ENCODE measurements around the gene GPRIN1. TPM values are rescaled to one million over a fixed set of nuclear protein-coding genes. Genes with fewer than 3 reads are reported as not detected.

Gene GPRIN1
- total RNA-seq, 2 donors from 2014 or later = 1.7 to 1.9 TPM

DNA sequence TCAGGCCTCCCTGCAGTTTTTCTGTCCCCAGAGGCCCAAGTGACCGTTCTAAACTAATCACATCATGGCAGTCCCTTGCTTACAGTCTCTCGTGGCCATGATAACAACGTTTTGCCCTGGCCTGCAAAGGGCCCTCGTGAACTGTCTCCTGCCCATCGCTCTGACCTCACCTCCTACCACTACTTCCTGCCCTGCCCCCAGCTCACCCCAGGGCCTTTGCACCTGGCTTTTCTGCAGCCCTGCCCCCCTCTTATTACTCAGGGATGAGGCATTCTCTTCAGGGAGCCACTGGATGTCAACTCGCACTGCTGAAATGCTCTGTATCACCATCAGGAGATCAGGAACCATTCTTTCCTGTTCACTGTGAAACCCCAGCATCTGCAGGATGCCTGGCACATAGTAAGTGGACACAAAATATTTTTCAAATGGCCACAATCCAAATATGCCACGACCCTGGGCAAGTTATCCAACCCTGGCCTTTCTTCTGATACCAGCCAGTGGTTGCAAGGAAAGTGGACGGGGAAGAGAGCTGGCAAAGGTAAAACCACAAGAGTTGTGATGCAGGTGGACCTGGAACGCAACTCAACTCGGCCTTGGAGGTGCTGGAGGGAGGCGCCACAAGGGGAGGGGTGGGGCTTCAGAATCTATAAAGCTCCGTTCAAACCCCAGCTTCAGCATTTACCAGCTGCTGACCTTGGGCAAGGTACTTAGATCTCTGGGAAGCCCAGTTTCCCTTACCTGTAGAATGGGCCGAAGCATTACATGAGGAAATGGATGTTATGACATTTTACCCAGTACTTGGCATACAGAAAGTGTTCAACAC lies 18.7 kb upstream of the GPRIN1 start:
- DNase-seq = no peak
- ATAC-seq = no peak
- intact Hi-C loops (cut with DNase I, micrococcal nuclease) = no loop called here

DNA sequence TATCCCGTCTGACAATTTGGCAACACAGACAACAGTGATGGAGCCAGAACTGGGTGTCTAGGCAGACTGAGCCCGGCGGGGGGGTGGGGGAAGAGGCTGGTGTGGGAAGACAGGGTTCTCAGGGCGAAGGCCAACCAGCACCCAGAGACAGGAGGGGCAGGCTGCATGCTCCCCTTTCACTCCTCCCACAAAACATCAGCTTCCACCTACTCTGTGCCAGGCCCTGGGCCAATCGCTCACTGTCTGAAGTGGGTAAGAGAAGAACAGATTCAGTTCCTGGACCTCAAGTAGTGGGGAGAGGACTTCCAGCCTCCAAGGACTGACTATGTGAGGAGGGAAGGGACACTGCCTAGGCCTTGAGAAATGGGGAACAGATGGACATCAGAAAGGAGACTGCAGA lies 17.6 kb upstream of the GPRIN1 start:
- DNase-seq = no peak
- intact Hi-C loops (cut with DNase I, micrococcal nuclease) = no loop called here
- no peak for ATAC-seq

DNA sequence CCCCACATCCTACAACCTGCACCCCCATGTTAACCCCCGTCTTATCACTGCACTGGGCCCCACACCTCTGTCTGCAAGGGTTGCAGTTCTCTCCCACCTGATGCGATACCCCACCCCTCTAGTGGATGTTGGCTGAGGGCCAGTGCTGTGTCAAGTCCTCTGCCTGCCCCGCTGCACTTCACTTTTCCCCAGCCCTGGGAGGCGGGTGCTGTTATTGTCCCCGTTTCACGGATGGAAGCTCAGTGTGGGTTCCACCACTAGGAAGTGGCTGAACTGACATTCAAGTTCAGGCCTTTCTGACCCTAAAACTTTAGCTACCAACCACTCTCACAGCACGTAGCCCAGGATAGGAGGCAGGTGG lies 16.9 kb upstream of the GPRIN1 start:
- ATAC-seq (no peak), DNase-seq (no peak)
- intact Hi-C loops (cut with DNase I, micrococcal nuclease) = no loop called here

DNA sequence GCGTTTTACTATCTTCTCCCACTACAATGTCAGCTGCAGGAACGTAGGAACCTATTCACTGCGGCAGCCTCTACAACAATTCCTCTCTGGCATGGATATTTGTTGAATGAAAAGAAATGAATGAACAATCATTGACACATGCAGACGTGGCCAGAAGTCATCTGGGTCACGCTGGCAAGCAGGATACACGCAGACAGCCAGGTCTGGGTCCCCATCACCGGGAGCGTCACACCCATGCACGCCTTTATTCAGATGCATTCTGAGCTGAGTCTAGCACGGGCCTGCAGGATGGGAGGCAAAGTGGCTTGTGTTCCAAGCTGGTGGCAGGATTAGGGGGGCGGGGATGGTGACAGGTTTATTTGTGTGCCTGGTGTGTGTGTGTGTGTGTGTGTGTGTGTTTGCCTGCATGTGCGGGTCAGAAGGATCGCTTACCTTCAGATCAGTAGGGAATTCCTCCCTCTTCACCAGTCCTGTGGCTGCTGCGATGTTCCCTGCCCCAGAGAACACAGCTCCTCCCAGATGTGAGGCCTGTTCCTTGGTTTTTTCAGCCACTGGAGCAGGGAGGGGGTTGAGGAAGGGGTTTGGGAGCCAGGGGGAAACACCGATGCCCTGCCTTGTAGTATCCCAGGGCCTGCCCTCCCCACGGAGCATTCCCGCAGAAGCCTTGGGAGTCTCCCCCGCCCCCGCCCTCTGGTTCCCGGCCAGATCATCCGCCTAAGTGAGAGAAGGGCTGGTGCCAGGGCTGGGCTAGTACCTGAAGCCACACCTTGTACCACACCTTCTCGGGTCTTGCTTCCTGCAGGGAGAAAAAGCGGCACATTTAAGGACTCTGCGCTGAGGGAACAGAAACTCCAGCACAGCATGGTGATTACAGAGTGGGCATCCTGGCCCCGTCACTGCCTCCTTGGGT lies 16.3 kb upstream of the GPRIN1 start:
- peak; percentile 50 to 67 for DNase-seq
- peak; percentile 96 for ATAC-seq
- intact Hi-C loops (cut with DNase I, micrococcal nuclease) = no loop called here

DNA sequence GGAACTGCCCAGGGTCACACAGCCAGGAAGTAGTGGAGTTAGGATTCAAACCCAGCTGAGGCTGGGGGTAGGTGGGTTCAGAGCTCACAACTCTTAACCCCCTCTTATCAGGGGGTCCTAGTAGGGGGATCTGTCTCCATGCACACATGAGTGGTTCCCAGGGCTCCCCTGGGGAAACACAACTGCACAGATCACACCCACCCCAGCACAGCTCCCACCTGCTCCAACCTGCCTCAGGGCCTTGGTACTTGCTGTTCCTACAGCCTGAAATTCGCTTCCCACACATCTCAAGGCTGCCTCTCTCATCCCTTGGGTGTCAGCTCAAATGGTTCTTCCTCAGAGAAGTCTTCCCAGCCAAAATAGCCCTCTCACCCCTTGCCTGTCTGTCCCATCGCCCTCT lies 15.6 kb upstream of the GPRIN1 start:
- intact Hi-C loops (cut with DNase I, micrococcal nuclease) = no loop called here
- DNase-seq (no peak), ATAC-seq (no peak)

DNA sequence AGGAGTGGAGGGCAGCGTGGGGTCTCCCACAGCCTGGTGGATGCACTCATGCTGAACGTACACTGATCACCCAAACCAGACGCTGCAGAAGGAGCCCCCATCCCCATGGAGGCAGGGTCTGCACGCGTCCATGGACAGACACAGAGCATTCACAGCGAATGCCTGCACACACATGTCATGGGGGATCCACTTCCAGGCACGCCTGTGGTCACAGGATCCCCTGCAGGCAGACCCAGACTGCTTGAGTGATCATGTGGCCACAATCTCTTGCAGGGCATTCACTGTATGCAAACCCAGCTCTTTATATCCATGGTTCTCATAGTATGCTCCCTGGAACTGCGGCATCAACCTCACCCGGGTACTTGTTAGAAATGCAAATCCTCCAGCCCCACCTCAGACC lies 15.0 kb upstream of the GPRIN1 start:
- no peak for ATAC-seq
- intact Hi-C loops (cut with DNase I, micrococcal nuclease) = no loop called here
- DNase-seq = no peak

DNA sequence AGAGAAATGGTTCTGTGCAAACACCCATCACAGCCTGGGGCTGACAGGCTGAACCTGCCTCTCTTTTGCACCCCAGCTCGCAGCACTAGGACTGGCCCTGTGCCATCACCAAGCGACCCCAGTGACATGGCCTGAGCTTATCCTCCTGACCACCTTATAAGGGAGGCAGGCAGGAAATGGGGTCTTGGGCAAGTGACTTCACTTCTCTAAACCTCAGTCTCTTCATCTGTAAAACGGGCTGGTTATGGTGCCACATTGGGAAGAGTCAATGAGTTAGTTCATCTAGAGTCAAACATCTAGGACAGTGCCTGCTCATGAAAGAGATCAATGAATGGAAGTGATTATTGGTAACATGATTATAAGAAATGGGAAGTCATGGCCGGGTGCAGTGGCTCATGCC lies 14.2 kb upstream of the GPRIN1 start:
- ATAC-seq (no peak), DNase-seq (no peak)
- intact Hi-C loops (cut with DNase I, micrococcal nuclease) = no loop called here

DNA sequence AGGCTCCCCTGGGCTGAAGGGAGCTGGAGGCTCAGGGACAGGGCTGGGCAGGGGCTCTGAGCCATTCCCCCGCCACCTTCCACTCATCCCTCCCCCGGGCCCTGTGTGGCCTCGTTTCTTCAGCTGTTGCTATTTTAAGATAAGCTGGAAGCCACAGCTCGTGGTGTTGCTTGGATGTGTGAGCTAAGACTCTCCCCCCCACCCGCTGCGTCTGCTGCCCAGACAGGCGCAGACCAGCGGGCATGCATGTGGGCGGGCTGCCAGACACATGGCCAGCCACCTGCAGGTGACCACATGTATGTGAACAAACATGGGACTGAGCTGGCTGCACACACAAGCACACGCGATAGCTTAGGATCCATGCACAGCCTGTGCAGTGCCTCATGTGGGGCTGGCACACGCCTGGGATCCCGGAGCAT lies 11.7 kb upstream of the GPRIN1 start:
- no peak for DNase-seq
- intact Hi-C loops (cut with DNase I, micrococcal nuclease) = no loop called here
- ATAC-seq = no peak

DNA sequence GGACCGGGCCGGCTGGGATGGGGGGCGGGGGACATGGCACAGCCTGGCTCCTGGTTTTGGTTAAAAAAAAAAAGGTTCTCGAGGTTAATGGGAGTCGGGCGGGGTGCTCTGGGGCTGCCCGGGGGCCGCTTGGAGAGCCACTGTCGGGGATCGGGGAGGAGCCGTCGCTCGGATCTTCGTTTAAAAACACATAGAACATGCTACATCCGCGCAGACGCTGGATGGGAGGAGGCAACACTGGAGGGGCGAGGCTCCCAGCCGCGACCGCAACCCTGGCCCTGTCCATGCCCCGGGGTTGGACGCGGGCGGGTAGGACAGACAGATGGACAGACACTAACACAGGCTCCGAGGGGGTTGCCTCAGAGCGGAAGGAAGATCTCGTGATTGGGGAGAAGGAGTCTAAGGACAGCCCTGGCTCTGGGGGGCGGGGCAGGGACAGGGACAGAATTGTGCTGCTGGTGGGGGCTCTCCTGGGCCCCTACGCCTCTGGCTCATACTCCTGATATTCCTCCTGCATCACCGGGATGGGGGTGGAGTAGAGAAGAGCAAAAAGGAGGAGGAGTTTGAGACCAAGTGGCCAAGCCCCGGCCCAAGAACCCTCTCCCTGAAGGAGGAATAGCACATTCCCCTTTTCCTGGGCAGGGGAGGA lies 10.5 kb upstream of the GPRIN1 start:
- peak; percentile 11 for ATAC-seq
- intact Hi-C loops (cut with DNase I, micrococcal nuclease) = no loop called here
- DNase-seq = no peak

DNA sequence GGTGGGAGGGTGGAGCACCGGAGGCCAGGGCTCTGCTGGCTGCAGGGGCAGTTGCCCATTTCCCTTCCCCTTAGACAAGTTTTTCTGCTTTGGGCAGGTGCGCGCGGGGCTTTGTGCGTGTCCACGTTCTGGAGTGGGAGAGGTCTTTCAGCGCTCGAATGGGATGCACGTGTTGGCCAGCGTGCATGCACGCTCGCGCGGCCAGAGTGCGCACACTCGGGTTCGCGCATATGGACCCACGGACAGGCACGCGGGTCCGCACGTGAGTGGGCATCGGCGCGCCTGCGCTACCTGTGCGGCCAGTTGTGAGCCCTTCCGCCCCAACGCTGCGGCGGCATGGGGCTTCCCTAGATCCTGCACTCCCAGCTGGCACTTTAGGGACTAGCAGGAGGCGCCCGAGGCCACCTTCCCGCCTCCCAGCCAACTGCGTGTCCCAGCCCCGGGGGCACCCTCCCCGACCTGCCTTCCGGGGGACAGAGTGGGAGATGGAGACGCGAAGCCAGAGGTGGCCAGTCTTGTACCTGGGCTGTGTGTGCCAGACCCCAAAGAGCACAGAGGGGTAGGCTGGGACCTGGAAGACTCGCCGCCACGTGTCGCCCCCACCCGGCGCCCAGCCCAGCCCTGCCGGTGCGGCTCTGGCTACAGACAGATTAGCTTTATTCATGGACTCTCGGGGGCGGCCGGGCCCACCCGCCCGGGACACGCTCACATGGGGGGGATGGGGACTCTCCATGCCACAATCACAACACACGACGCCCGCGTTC lies 9.8 kb upstream of the GPRIN1 start:
- intact Hi-C loops (cut with DNase I, micrococcal nuclease) = no loop called here
- DNase-seq = no peak
- no peak for ATAC-seq

DNA sequence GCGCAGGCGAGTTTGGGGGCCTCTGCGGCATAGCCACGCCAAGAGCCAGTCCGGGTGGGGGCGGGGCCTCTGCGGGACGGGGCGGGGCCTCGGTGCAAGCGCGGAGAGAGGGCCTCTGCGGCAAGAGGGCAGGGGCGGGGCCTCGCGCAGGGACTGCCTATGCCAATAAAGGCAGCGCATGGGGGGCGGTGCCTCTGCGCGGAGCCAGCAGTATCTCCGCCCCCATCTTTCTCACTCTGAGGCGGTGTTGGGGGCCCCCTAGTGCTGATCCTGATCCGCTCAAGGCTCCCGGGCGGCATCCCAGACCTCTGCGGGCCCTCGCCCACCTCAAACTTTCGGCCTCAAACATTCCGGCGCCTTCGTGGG lies 9.2 kb upstream of the GPRIN1 start:
- ATAC-seq = peak; percentile 90
- DNase-seq = peak; percentile 56 to 74
- intact Hi-C loops (cut with DNase I, micrococcal nuclease) = no loop called here

DNA sequence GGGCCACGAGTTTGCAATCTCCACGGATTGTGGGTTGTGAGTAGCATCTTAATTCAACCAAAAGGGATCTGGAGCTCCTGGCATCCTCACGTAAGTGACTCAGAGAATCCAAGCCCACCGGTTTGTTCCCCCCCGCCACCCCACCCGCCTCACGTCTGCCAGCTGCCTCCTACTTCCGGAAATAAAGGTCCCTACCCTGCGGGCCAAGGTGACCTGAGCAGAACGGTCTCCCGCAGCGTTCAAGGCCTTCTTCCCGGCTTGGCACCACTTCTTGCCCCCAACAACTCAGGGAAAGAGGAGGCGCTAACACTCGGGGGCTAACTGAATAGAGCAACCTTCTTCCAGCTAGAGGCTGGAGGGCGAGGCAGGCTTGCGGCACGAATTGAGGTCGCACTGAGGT lies 8.8 kb upstream of the GPRIN1 start:
- ATAC-seq (no peak), DNase-seq (no peak)
- intact Hi-C loops (cut with DNase I, micrococcal nuclease) = no loop called here

DNA sequence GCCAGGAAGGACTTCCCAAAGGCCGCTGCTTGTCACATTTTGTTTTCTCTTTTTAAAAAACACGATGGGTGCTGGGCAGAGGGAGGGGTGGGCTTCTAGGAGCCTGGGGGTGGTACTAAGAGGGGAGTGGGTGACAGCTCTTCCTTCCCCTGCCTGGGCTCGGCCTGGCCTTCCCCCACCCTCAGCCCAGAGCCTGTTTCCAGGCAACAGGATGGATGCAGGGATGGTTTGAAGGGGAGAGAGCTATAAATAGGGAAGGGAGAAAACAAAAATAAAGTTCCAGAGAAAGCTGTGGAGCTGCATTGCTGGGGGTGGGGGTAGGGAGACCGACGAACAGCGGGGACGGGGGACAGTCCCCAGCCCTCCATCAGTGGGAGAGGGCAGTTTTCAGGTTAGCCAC lies 6.6 kb upstream of the GPRIN1 start:
- intact Hi-C loops (cut with DNase I, micrococcal nuclease) = no loop called here
- no peak for ATAC-seq
- no peak for DNase-seq

DNA sequence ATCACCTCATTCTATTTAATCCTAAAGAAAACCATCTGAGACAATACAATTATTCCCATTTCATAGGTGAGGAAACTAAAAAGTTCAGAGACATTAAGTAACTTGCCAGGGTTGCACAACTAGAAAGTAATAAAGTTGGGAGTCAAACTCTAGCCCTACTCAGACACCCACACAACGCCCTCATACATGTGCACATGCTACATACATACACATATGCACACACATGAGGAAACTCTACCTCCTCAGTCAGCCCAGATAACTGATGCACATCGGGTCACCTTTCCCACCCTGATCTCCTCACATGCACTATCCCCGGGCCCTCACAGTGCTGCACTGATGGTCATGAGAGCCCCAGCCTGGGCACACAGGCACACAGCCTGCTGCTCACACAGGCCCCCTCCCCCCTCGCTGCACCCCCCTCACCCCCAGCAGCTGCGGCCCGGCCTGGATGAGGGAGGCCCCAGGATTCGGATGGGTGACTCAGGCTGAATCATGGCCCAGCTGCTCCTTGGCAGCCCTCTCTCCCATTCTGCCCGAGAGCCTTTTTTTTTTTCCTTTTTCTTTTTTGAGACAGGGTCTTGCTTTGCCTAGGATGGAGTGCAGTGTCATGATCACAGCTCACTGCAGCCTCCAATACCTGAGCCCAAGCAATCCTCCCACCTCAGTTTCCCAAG lies 5.0 kb upstream of the GPRIN1 start:
- ATAC-seq (no peak), DNase-seq (no peak)
- intact Hi-C loops (cut with DNase I, micrococcal nuclease) = no loop called here

DNA sequence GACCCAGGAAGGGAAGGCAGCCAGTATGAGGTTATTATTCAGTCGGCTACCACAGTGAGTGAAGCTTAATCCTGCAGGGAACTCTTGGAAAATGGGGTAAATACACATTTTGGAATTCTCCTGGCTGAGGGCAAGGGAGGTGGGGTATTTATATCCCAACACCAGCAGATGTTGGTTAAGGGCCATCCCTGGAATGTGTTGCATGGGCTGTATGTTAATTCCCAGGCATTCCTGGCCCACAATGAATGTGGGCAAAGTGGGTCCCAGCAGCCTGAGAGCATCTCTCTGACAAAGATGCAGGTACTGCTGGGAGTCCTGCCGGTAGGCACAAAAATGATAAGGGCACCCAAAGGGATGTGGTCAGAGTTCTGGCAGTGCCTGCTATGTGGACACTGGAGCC lies 2.9 kb upstream of the GPRIN1 start:
- DNase-seq (no peak), ATAC-seq (no peak)
- intact Hi-C loops (cut with DNase I, micrococcal nuclease) = no loop called here

DNA sequence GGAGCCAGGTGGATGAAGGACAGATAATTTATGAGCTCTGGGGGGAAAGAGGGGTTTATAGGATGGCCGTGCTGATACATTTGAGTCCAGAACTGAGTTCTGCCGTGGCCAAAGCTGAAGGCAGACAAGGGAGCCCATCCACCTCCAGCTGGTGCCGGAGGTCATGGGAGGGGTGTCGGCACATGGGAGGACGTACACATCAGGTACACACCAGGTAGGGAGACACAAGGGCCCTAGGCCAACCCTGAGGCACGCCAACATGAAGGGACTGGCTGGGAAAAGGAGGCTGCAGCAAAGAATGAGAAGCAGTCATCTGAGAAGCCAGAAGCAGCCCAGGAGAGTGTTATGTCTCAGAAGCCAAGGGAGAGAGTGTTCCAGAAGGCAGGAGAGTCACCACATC lies 2.1 kb upstream of the GPRIN1 start:
- intact Hi-C loops (cut with DNase I, micrococcal nuclease) = no loop called here
- DNase-seq (no peak), ATAC-seq (no peak)

DNA sequence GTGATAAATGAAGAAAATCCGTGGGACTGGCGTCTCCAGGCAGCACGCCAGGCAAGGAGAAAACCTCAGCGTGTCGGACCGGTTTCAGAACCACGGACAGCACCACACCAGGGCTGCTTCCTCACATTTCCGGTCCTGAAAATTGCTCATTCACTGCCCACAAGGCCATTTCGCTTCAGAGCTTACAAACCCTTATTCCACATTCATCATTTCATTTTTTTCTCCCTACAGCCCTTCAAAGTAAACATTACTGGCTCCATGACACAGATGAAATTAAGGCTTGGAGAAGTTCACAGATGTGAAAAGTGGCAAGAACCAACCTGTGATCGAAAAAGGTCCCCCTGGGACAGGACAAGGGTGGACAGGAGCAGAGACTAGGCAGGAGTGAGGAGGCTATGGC lies 1.5 kb upstream of the GPRIN1 start:
- DNase-seq (peak; percentile 61 to 84), ATAC-seq (peak; percentile 51)
- intact Hi-C loops (cut with DNase I, micrococcal nuclease) = no loop called here

DNA sequence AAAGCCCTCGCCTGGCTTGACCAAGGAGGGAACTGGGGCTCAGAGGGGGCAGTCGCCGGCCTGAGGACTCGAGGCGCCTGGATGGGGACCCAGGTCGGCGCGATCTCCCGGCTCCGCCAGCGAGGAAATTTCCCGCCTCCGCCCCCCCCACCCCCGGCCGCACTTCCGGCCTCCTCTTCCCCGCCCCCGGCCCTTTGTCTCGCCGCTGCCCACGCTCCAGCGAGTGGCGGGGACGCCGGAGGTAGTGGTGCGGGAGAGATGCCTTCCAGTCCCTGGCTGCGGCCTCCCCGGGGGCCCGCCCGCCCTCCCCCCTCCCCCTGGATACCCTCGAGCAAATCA lies 448 bp upstream of the GPRIN1 start:
- ATAC-seq (peak; percentile 34), DNase-seq (no peak)
- intact Hi-C loops (cut with DNase I, micrococcal nuclease) = no loop called here
